ENCODE data around the gene SLC24A2. TPM values are rescaled to one million over a fixed set of nuclear protein-coding genes. Genes with fewer than 3 reads are reported as not detected.

Gene SLC24A2
- total RNA-seq, 4 donors from 2014 or later: 0.19 TPM; not detected in 3

DNA sequence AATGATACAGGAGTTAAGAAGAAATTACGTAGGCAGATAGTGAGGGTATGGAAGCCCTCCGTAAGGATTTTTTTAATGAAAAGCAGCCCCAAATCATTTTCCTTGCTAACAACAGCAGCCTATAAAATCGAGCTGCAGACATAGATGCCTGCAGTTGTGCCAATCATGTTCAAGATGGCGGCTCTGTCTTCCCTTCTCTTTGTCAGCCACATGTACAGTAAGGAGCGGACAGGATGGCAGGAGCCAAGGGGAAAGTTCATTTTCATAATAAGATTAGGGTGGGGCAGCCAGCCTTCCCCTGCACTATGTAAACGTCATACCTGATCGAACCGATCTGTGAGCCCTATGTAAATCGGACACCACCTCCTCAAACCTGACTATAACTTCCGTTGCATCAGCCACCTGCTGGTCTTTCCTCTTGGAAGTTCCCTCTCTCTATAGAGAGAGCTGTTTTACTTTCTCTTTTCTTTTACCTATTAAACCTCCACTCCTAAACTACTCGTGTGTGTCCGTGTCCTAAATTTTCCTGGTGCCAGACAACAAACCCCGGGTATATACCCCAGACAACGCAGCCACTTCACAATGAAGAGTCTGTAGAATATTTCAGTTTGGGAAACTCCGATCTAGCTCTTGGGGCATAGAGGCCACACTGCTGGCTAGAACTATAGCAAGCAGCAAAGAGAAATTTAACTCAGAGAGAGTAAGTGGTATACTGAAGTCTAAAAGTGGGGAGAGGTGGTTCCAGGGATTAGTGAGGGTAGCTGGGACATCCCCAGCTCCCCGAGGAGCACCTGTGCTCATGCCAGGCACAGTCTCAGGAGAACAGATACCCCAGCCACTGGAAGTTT lies 20.8 kb upstream of the SLC24A2 start:
- no peaks in the 10 kb centered on the region for H3K9me3 ChIP-seq
- DNase-seq: no peak
- H3K27me3 ChIP-seq: no peaks in the 10 kb centered on the region
- no peak overlapping the region for H3K27ac ChIP-seq
- H3K4me3 ChIP-seq: no peak overlapping the region
- H3K4me1 ChIP-seq: no peaks in the 10 kb centered on the region
- no peaks in the 10 kb centered on the region for H3K36me3 ChIP-seq
- TF ChIP-seq POLR2A (IDR thresholded peaks at IDR 0.05): no peak
- TF ChIP-seq, protein P1, sequence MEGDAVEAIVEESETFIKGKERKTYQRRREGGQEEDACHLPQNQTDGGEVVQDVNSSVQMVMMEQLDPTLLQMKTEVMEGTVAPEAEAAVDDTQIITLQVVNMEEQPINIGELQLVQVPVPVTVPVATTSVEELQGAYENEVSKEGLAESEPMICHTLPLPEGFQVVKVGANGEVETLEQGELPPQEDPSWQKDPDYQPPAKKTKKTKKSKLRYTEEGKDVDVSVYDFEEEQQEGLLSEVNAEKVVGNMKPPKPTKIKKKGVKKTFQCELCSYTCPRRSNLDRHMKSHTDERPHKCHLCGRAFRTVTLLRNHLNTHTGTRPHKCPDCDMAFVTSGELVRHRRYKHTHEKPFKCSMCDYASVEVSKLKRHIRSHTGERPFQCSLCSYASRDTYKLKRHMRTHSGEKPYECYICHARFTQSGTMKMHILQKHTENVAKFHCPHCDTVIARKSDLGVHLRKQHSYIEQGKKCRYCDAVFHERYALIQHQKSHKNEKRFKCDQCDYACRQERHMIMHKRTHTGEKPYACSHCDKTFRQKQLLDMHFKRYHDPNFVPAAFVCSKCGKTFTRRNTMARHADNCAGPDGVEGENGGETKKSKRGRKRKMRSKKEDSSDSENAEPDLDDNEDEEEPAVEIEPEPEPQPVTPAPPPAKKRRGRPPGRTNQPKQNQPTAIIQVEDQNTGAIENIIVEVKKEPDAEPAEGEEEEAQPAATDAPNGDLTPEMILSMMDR (IDR thresholded peaks at IDR 0.05): no peak

DNA sequence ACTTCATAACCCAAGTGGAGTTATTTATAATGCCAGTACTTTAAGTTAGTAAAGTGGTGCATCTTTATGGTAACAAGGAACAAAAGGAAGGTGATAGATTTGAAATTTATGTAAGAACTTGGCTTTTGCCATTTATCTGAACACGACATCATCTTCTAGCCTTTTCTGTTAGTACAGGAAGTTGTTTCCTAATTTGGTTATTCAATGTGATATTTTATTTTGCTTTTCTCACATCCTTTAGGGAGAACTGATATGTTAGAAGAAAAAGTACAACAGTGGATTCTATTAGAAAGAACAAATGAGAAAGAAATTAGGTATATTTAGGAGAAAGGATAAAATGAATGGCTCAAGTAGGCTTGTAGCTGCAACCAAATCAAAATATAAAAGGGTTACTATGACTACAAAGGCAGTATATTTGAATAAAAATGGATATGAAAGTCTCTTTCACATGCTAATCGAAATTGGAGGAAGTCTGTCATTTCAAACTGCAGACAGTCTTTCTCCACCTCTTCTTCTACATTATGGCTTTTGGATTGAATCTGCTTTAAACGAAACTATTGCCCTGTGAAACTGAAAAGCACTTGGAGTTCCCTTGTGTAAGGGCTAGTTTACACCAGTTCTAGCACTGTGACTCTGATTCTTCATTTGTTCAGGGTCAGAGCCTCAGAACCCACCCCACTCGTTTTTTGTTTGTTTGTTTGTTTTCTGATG lies 18.5 kb upstream of the SLC24A2 start:
- no peak for DNase-seq
- no peaks in the 10 kb centered on the region for H3K27me3 ChIP-seq
- no peak overlapping the region for H3K4me3 ChIP-seq
- no peaks in the 10 kb centered on the region for H3K36me3 ChIP-seq
- no peaks in the 10 kb centered on the region for H3K9me3 ChIP-seq
- no peaks in the 10 kb centered on the region for H3K4me1 ChIP-seq
- TF ChIP-seq, protein P1 (IDR thresholded peaks at IDR 0.05): no peak
- no peak for TF ChIP-seq POLR2A (IDR thresholded peaks at IDR 0.05)
- no peak overlapping the region for H3K27ac ChIP-seq

DNA sequence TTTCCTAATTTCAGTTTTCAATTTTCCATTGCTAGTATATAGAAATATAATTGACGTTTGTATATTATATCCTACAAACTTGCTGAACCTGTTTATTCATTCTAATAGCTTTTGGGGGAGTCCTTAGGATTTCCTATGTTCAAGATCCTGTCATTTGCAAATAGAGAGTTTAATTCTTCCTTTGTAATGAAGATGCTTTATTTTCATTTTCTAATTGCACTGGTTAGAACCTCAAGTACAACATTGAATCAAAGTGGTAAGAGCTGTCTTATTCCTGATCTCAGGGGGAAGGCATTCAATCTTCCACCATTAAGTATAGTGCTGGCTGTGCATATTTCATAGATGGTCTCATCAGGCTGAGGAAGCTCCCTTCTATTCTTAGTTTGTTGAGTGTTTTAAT lies 15.6 kb upstream of the SLC24A2 start:
- Histone ChIP-seq H3K4me1 (no peaks in the 10 kb centered on the region), H3K36me3 (no peaks in the 10 kb centered on the region), H3K27ac (no peak overlapping the region), H3K4me3 (no peak overlapping the region), H3K27me3 (no peaks in the 10 kb centered on the region), H3K9me3 (no peaks in the 10 kb centered on the region)
- TF ChIP-seq POLR2A (IDR thresholded peaks at IDR 0.05): no peak
- TF ChIP-seq, protein P1 (IDR thresholded peaks at IDR 0.05): no peak
- DNase-seq: no peak

DNA sequence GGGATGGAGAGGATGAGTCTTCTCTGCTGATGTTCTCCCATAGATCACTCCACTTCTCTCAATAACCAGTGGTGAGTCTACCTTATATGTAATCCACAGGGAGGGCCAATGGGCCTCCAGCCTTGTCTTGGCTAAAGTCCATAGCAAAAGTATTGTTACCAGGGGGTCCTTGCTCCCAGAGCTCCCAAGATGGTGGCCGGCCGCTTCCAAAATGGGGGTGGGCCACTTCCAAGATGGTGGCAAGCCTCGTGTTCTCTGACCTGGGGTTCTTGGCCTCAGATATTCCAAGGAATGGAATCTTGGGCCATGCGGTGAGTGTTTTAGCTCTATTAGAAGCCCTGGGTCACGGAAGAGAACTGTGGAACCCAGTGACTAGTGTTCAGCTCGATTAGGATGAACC lies 12.0 kb upstream of the SLC24A2 start:
- H3K27me3 ChIP-seq: no peaks in the 10 kb centered on the region
- DNase-seq: no peak
- H3K36me3 ChIP-seq: no peaks in the 10 kb centered on the region
- no peaks in the 10 kb centered on the region for H3K4me1 ChIP-seq
- H3K9me3 ChIP-seq: no peaks in the 10 kb centered on the region
- H3K4me3 ChIP-seq: no peak overlapping the region
- H3K27ac ChIP-seq: no peak overlapping the region
- no peak for TF ChIP-seq POLR2A (IDR thresholded peaks at IDR 0.05)
- TF ChIP-seq, protein P1 (IDR thresholded peaks at IDR 0.05): no peak

DNA sequence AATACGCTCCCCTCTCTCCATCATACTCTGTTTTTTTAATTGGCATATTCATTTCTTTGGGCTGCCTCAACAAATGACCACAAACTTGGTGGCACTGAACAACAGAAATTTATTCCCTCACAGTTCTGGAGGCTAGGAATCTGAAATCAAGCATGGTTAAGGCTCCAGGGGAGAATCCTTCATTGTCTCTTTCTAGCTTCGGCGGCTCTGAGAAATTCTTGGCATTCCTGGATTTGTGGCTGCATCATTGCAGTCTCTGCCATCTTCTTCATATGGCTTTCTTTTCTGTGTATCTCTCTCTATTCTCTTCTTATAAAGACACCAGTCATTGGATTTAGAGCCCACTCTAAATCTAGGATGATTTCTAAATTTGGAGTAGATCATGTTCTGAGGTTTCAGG lies 10.9 kb upstream of the SLC24A2 start:
- Histone ChIP-seq H3K27ac (no peak overlapping the region), H3K4me3 (no peak overlapping the region), H3K4me1 (no peaks in the 10 kb centered on the region), H3K36me3 (no peaks in the 10 kb centered on the region), H3K27me3 (no peaks in the 10 kb centered on the region), H3K9me3 (no peaks in the 10 kb centered on the region)
- TF ChIP-seq POLR2A (IDR thresholded peaks at IDR 0.05): no peak
- TF ChIP-seq, protein P1 (IDR thresholded peaks at IDR 0.05): no peak
- no peak for DNase-seq
